C4-2B (cell line): ENCODE measurements around the gene HNRNPD.
"Not testable (repeated sequence)": the region's sequence is repeated elsewhere in the genome, so short reads cannot be mapped to it uniquely, and the experiment has no call there.

ENCODE experiments used
- H3K27ac ChIP-seq: fragments of 450-650 bp; 2 replicates; pipeline ENCODE4 v1.5.1; 2017
- CTCF ChIP-seq: fragments of 450-650 bp; conservative IDR thresholded peaks from 2 replicates; pipeline ENCODE4 v1.5.1; 2017; ENCODE audit warnings: mild to moderate bottlenecking
- ZFX ChIP-seq: fragments of 450-650 bp; IDR thresholded peaks from 2 replicates; pipeline ENCODE4 v1.6.1; 2017

Gene HNRNPD

GRCh38 chr4:82320351-82320750 lies 53.4 kb downstream of the HNRNPD start:
- no peak overlapping the region for H3K27ac ChIP-seq
- TF ChIP-seq CTCF, result no peak
- no peak for TF ChIP-seq ZFX

GRCh38 chr4:82303063-82303462 lies 70.7 kb downstream of the HNRNPD start:
- not testable (repeated sequence) for H3K27ac ChIP-seq
